Measurements from ENCODE around the gene HOXA10.

HOXA10 gene

GRCh38 chr7:27173956-27174873 lies at the start of gene HOXA10:
TSS of gene HOXA10 (minus strand) at chr7:27174320. CDS start at chr7:27174306, 14 bp downstream.
- peak; percentile 57 for DNase-seq

GRCh38 chr7:27221201-27221797 lies 47.2 kb upstream of the HOXA10 start:
- DNase-seq: no peak

- DNase-seq: no peak
Observed at GRCh38 chr7:27220440-27220955, 46.4 kb upstream of the HOXA10 start.

GRCh38 chr7:27219821-27220220 lies 45.7 kb upstream of the HOXA10 start:
- DNase-seq: no peak

- no peak for DNase-seq
Observed at GRCh38 chr7:27217951-27218350, 43.8 kb upstream of the HOXA10 start.

GRCh38 chr7:27215356-27215755 lies 41.2 kb upstream of the HOXA10 start:
- DNase-seq: no peak

GRCh38 chr7:27214239-27214950 lies 40.3 kb upstream of the HOXA10 start:
- no peak for DNase-seq

- no peak for DNase-seq
Observed at GRCh38 chr7:27213433-27214238, 39.5 kb upstream of the HOXA10 start.

- DNase-seq: peak; percentile 85
Observed at GRCh38 chr7:27212497-27213432, 38.6 kb upstream of the HOXA10 start.

- no peak for DNase-seq
Observed at GRCh38 chr7:27211764-27212204, 37.7 kb upstream of the HOXA10 start.

- no peak for DNase-seq
Observed at GRCh38 chr7:27211084-27211446, 36.9 kb upstream of the HOXA10 start.

GRCh38 chr7:27210441-27211083 lies 36.4 kb upstream of the HOXA10 start:
- no peak for DNase-seq

GRCh38 chr7:27209933-27210440 lies 35.9 kb upstream of the HOXA10 start:
- no peak for DNase-seq

- no peak for DNase-seq
Observed at GRCh38 chr7:27208998-27209397, 34.9 kb upstream of the HOXA10 start.

- DNase-seq: no peak
Observed at GRCh38 chr7:27207348-27207985, 33.3 kb upstream of the HOXA10 start.

- no peak for DNase-seq
Observed at GRCh38 chr7:27205325-27206280, 31.5 kb upstream of the HOXA10 start.

- DNase-seq: no peak
Observed at GRCh38 chr7:27204851-27205322, 30.8 kb upstream of the HOXA10 start.

- no peak for DNase-seq
Observed at GRCh38 chr7:27203964-27204594, 30.0 kb upstream of the HOXA10 start.
